ENCODE measurements around the gene VEPH1. TPM values are rescaled to one million over a fixed set of nuclear protein-coding genes. Genes with fewer than 3 reads are reported as not detected.

VEPH1 gene
- total and polyA plus RNA-seq, 2 donors (not counting 1 experiment from before 2014, with no cell fraction given), result not detected

- H3K27ac ChIP-seq (ENCODE audit: low read length in 2 of 2), result no peak overlapping the region
- no peaks in the 10 kb centered on the region for H3K36me3 ChIP-seq (replicated peaks in 1 of 2; ENCODE audit: control extremely low read depth in 1 of 2, control insufficient read depth in 1 of 2, extremely low read depth in 1 of 2, insufficient read depth in 2 of 2, low read length in 1 of 2)
- no peaks in the 10 kb centered on the region for H3K9me3 ChIP-seq (ENCODE audit: control extremely low read depth in 1 of 3, control insufficient read depth in 2 of 3, insufficient read depth in 1 of 3, low read length in 2 of 3)
- H4K20me1 ChIP-seq (ENCODE audit: control insufficient read depth, insufficient read depth, low read length, poor library complexity, severe bottlenecking), result no peaks in the 10 kb centered on the region
- no peak overlapping the region for H3K9ac ChIP-seq (ENCODE audit: low read length)
- no peak for ATAC-seq (ENCODE audit: low read depth)
- intact Hi-C loops (cut with micrococcal nuclease), result no loop called here
- H2AFZ ChIP-seq (ENCODE audit: insufficient read depth, low read depth, low read length, poor library complexity, severe bottlenecking), result no peak overlapping the region
- POLR2A ChIA-PET, result no interaction called here
- H3K9me3 Mint-ChIP-seq (ENCODE audit: insufficient read depth), result no peaks in the 10 kb centered on the region
- H3K27ac Mint-ChIP-seq, result no peak overlapping the region
- CTCF ChIA-PET, result interaction anchor here (1.1 kb wide), 1 partner anchor 17 kb away, joined by 3 read pairs; no protein-coding TSS in a partner anchor
- H3K27me3 ChIP-seq (replicated peaks in 1 of 4; ENCODE audit: control extremely low read depth in 1 of 4, control insufficient read depth in 3 of 4, insufficient read depth in 4 of 4, low read length in 3 of 4), result no peaks in the 10 kb centered on the region
- H3K4me1 Mint-ChIP-seq, result peaks cover under 1% of the 10 kb centered on the region
- no peak overlapping the region for H3K4me2 ChIP-seq (replicated peaks; ENCODE audit: low read depth, low read length, poor library complexity, severe bottlenecking)
- TF ChIP-seq EZH2 (IDR thresholded peaks at IDR 0.05; ENCODE audit: borderline replicate concordance, insufficient read depth, low read depth, low read length, poor library complexity, severe bottlenecking) (no peak), CTCF (IDR thresholded peaks at IDR 0.05) (no peak)
- WGBS (ENCODE audit: insufficient coverage), result 100% methylated on average over 1 of the region's 5 CpGs
- H3K27me3 Mint-ChIP-seq, result no peaks in the 10 kb centered on the region
- H3K4me1 ChIP-seq (ENCODE audit: control insufficient read depth in 2 of 2, insufficient read depth in 2 of 2, low read length in 2 of 2), result peaks cover 0 to under 1% of the 10 kb centered on the region in 2 donors
- H3K79me2 ChIP-seq (ENCODE audit: control insufficient read depth, insufficient read depth, low read length), result no peaks in the 10 kb centered on the region
- H3K4me3 ChIP-seq (ENCODE audit: control extremely low read depth in 1 of 5, extremely low read depth in 1 of 5, insufficient read depth in 1 of 5, low read depth in 2 of 5, low read length in 4 of 5), result no peak overlapping the region
- no peak for DNase-seq
- no peak overlapping the region for H3K4me3 Mint-ChIP-seq
Measured at GRCh38 chr3:157233923-157234322, 269.3 kb downstream of the VEPH1 start.

GRCh38 chr3:157232141-157232540, 271.1 kb downstream of the VEPH1 start:
- Histone ChIP-seq H3K27ac (ENCODE audit: low read length in 2 of 2) (no peak overlapping the region), H3K79me2 (ENCODE audit: control insufficient read depth, insufficient read depth, low read length) (no peaks in the 10 kb centered on the region), H3K4me3 (ENCODE audit: control extremely low read depth in 1 of 5, extremely low read depth in 1 of 5, insufficient read depth in 1 of 5, low read depth in 2 of 5, low read length in 4 of 5) (no peak overlapping the region), H3K4me1 (ENCODE audit: control insufficient read depth in 2 of 2, insufficient read depth in 2 of 2, low read length in 2 of 2) (no peaks in the 10 kb centered on the region), H2AFZ (ENCODE audit: insufficient read depth, low read depth, low read length, poor library complexity, severe bottlenecking) (no peak overlapping the region), H3K9me3 (ENCODE audit: control extremely low read depth in 1 of 3, control insufficient read depth in 2 of 3, insufficient read depth in 1 of 3, low read length in 2 of 3) (no peaks in the 10 kb centered on the region), H3K36me3 (replicated peaks in 1 of 2; ENCODE audit: control extremely low read depth in 1 of 2, control insufficient read depth in 1 of 2, extremely low read depth in 1 of 2, insufficient read depth in 2 of 2, low read length in 1 of 2) (no peaks in the 10 kb centered on the region), H3K9ac (ENCODE audit: low read length) (no peak overlapping the region), H3K4me2 (replicated peaks; ENCODE audit: low read depth, low read length, poor library complexity, severe bottlenecking) (no peak overlapping the region), H3K27me3 (replicated peaks in 1 of 4; ENCODE audit: control extremely low read depth in 1 of 4, control insufficient read depth in 3 of 4, insufficient read depth in 4 of 4, low read length in 3 of 4) (no peaks in the 10 kb centered on the region), H4K20me1 (ENCODE audit: control insufficient read depth, insufficient read depth, low read length, poor library complexity, severe bottlenecking) (no peaks in the 10 kb centered on the region)
- no peak for DNase-seq
- TF ChIP-seq CTCF (IDR thresholded peaks at IDR 0.05) (no peak), EZH2 (IDR thresholded peaks at IDR 0.05; ENCODE audit: borderline replicate concordance, insufficient read depth, low read depth, low read length, poor library complexity, severe bottlenecking) (no peak)
- ATAC-seq (ENCODE audit: low read depth), result no peak
- Mint-ChIP-seq H3K27me3 (no peaks in the 10 kb centered on the region), H3K27ac (no peak overlapping the region), H3K9me3 (ENCODE audit: insufficient read depth) (no peaks in the 10 kb centered on the region), H3K4me3 (no peak overlapping the region), H3K4me1 (no peaks in the 10 kb centered on the region)
- ChIA-PET CTCF (interaction anchor here (1.5 kb wide), 1 partner anchor 95 kb away, joined by 3 read pairs; no protein-coding TSS in a partner anchor), POLR2A (no interaction called here)
- 88% methylated on average over 3 of the region's 3 CpGs for WGBS (ENCODE audit: insufficient coverage)
- intact Hi-C loops (cut with micrococcal nuclease), result no loop called here

Data from B cell (primary cell).